PC-9 (cell line): Measurements from ENCODE around the gene STAG1.

ENCODE experiments used
- CTCF ChIP-seq: fragments of 200-600 bp; sonication (generic); conservative IDR thresholded peaks from 2 replicates; pipeline ENCODE4 v1.6.1; 2017; ENCODE audit warnings: mixed run types, antibody characterized with exemption, mild to moderate bottlenecking, moderate library complexity
- EZH2 ChIP-seq: fragments of 200-600 bp; sonication (generic); IDR thresholded peaks from 2 replicates; pipeline ENCODE4 v1.8.0; 2017; ENCODE audit warnings: antibody characterized with exemption, low read depth

GRCh38 chr3:136631424-136631823 lies 120.8 kb downstream of the STAG1 start:
- TF ChIP-seq CTCF (no peak), EZH2 (no peak)
